Esophagus squamous epithelium (tissue), 4 donors: ENCODE measurements around the gene RPAP3.
A peak's percentile ranks its signal among the peaks of the same experiment; 100 is the strongest.

Experiments used
- POLR2A ChIP-seq, 4 donors: fragments of 450-650 bp; IDR thresholded peaks; one replicate each; pipeline ENCODE4 v1.6.1; 2017; ENCODE audit warnings: antibody characterized with exemption in 4 of 4, mild to moderate bottlenecking in 4 of 4, moderate library complexity in 3 of 4
- TF ChIP-seq, protein P1 (sequence below), 6 experiments: fragments of 450-650 bp in 4 of 6; fragments of 200-600 bp in 2 of 6; sonication (generic) in 2 of 6; IDR thresholded peaks; one replicate each; pipeline ENCODE4 v1.5.1; 2016 to 2019; ENCODE audit warnings: antibody characterized with exemption in 6 of 6, mild to moderate bottlenecking in 4 of 6, moderate library complexity in 4 of 6

DNA sequence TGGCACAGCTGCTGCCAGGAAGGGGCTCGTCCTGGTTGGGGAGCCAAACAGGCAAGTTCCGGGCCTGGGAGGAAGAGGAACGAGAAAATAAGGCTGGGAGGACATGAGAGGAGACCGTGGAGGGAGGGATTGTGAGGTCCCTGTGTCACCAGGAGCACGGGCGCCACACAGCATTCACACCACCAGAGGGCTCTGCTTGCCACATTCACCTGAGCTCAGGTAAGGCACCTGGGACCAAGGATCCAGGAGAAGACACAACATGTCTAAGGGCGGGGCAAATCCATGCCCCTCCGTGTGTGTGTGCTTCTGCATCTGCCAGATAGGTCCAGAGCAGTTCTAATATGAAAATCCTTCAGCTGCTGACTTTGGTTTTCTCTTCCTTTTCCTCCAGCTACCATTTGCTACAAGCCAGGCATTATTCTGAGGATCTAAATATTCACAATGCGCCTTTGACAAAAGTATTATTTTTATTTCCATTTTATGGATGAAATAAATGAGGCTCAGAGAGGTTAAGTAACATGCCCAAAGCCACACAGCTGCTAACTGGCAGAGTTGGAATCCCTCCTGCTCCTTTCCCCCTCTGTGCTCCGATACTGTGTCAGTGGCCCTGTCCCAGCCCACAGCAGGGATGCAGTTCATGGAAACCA lies 38.3 kb upstream of the RPAP3 start:
- TF ChIP-seq, protein P1, sequence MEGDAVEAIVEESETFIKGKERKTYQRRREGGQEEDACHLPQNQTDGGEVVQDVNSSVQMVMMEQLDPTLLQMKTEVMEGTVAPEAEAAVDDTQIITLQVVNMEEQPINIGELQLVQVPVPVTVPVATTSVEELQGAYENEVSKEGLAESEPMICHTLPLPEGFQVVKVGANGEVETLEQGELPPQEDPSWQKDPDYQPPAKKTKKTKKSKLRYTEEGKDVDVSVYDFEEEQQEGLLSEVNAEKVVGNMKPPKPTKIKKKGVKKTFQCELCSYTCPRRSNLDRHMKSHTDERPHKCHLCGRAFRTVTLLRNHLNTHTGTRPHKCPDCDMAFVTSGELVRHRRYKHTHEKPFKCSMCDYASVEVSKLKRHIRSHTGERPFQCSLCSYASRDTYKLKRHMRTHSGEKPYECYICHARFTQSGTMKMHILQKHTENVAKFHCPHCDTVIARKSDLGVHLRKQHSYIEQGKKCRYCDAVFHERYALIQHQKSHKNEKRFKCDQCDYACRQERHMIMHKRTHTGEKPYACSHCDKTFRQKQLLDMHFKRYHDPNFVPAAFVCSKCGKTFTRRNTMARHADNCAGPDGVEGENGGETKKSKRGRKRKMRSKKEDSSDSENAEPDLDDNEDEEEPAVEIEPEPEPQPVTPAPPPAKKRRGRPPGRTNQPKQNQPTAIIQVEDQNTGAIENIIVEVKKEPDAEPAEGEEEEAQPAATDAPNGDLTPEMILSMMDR (IDR thresholded peaks at IDR 0.05), result peak; percentile 55 to 91 (median 81)
- no peak for TF ChIP-seq POLR2A (IDR thresholded peaks at IDR 0.05)
